Hepatocyte (in vitro differentiated cells): ENCODE data around the gene ST8SIA5.

ENCODE experiments used
- CTCF ChIP-seq: fragments of 200-600 bp; sonication (generic); IDR thresholded peaks from 2 replicates; pipeline ENCODE4 v1.5.1; 2016; ENCODE audit warnings: antibody characterized with exemption, mild to moderate bottlenecking; ENCODE audit not compliant: poor library complexity
- EZH2phosphoT487 ChIP-seq: fragments of 200-600 bp; sonication (generic); IDR thresholded peaks from one replicate; pipeline ENCODE4 v1.6.1; 2018; ENCODE audit warnings: antibody characterized with exemption, mild to moderate bottlenecking, low read depth, moderate library complexity; ENCODE audit not compliant: unreplicated experiment, severe bottlenecking

DNA sequence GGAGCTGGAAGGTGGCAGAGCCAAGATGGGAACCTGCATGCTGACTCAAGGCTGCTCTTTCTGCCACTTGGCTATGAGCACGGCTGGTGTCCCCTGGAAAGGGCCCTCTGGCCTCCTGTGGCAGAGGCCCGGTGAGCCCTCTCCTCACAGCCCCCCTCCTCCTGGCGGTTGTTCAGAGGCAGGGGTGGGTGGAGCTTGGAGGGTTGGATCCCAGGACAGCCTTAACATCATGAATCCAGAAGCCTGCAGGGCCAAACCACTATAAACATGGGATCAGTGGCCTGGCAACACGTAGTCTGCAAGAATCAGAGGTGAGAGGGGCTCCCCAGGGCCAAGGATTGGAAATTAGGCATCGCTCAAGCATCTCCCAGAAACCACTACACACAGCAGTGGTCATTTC lies 51.3 kb downstream of the ST8SIA5 start:
- TF ChIP-seq CTCF (no peak), EZH2phosphoT487 (no peak)
